GM18502 (cell line): Measurements from ENCODE around the gene ARHGEF33.

Source experiments
- ATAC-seq: cut with Tn5 transposase; IDR thresholded peaks from one replicate; pipeline ENCODE4 v1.9.1; 2021; ENCODE audit warnings: mild to moderate bottlenecking; ENCODE audit not compliant: unreplicated experiment, poor library complexity

Gene ARHGEF33

DNA sequence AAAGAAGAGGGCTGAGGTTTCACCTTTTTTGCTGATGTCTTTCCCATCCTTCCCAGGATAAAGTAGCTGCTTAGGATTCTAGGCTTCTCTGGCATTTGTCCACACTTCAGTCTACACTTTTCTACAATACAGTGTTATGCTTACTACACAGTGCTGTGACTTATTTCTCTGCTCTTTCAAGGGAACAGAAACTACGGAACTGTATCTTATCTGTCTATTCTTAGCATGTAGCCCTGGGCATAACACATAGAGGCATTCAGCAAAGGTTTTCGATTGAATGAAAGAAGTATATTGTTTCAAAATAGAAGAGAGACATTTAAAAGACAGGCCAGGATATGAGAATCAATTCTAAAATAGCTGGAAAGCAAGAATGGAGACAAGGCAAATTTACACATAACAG is 110.9 kb downstream of the ARHGEF33 start:
- no peak for ATAC-seq

DNA sequence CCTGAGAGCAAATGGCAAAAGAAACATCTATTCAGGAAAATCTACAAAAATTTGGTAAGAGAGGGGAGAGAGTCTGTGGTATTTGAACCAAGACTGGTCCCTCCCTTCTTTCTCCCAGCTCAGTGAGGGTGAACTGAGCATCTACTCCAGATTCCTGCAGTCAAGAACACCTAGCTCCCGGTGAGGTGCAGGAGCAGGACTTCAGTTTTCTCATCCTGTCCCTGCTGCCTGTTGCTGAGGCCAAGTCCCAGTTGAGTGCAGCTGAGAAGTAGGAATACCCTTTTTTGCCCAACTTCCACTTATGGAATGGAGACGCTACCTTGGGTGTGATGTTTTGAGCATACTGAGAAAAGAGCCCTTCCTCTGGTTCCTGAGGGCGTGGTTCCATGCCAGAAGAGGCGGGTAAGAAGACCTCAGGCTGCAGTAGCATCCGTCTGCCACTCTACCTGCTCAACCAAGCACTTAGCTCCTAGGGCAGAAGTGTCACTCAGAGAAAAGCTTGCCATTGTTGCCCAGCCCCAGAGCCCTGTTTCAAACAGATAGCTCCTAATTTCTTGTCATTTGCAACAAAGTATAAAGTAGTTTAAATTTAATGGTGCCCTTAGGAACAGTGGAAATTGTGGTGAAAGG is 118.3 kb downstream of the ARHGEF33 start:
- no peak for ATAC-seq

DNA sequence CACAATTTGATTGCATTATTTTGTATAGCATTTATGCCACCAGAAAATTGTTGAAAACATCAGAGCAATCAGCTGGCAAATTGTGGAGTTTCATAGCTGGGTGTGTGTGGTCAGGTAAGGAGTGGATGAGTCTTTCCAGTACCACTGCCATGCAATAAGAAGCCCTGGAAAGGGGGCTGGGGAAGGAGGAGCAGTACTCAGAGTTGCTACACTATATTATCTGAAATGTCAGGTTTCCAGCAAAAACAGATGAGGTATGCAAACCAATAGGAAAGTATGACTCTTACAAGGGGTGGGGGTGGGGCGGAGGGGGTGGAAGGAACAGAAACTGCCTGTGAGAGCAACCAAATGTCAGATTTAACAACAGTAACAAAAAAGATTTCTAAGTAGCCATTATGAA is 119.0 kb downstream of the ARHGEF33 start:
- no peak for ATAC-seq

DNA sequence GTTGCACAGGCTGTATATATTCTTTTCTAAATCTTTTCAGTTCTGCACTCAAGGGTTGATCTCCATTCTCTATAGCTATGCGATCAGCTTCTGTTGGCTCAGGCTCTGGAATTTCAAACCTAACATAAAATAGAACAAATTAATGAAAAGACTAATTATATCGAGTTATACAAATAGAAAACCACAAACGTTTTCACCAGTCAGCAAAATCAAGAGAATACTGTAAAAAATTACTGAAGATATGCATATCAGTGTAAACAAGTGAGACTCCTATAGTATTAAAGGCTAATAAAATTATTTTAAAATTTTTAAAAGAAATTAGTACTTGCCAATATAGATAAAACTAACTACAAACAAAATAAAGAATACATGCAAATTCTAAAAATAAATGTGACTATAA is 124.2 kb downstream of the ARHGEF33 start:
- no peak for ATAC-seq

DNA sequence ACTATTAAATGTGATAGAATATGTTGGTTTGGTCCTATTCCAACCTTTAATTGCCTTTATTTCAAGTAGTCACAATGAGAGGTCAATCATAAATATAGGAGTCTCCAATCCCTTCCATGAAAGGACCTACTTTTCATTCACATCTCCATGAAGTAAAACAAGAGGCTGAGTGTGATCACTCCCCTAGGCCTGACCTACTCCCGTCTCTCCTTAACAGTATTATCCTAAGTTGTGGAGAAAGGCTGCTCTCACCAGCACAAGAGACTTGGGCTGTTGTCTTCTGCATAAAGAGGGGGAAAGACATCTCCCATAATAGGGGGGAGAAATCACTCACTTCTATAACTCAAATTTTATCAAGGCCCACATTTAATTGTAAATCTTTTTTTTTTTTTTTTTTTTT is 125.7 kb downstream of the ARHGEF33 start:
- no peak for ATAC-seq

DNA sequence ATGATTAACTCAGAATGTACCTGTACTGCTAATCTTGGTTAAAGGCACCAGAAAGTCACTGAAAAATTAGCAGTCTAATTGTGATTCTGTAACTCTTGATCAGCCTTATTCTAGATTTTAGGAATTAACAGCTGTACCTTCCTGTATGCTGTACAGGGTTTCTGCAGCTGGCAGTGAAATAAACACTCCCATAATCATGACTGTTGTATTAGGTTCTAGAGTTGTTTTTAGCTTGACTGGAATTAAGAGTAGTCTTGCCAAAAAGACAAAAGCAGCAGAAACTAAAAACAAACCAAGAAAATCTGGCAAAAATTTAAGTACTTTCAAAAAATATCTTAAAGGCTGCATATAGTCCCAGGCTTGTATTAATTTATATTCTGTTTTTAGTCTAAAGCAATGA is 127.7 kb downstream of the ARHGEF33 start:
- no peak for ATAC-seq

DNA sequence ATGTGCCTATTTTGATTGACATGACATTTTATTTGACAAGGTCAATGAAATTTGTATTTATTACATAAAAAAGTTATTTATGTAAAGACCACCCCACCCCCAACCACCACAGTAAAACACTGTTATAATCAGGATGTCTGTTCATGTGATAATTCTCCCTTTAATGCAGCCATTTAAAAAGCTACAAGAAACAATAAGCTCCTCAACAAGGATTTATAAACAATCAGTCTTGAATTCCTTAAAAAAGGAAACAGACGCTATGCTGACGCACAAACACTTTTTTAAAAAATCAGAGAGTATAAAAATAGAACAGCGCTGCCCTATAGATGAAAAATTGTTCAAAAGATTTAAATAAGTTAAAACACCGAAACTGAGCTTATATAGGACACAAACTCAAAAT is 129.0 kb downstream of the ARHGEF33 start:
- no peak for ATAC-seq

DNA sequence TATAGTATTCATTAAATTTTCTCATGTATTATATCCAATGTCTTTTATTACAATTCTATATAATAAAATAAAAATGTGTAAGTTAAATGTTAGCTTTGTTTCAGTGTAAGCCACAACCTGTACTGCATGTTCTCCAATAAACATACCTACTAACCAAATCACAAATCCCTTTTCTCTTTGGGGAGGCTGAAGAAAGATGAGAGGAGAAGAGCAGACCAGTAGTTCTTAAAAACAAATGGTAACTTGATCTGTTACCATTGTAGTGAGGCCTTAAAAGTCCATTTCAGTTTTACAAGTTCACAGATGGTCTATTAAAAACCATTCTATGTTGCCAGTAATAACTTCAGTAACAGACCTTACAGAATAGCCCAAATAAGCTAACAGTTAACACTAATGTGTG is 130.7 kb downstream of the ARHGEF33 start:
- no peak for ATAC-seq

DNA sequence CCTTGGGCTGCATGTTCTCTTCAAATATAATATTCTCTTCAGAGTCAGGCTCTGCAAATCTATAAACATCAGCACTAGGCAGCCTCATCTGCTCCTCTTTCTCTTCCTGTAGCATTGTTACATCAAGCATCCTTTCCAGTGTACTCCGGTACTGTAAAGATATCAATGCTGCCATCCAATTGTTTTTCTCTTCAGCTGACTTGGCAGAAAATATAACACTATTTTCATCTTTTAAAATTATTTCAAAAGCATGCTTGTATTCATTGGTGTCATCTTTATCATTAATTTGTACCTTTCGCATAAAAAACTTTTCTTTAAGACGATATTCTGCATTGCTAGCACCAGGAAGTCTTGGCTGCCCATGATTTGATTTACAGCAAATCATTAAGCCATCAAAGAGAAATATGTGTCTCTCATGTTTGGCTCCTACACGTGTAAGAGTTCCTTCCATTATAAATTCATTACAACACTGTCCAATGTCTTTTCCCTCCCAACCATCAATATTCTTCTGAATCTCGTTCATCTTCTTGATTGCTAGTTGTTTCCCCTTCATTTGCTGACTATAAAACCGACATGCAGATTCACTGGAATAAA is 133.1 kb downstream of the ARHGEF33 start:
- ATAC-seq = no peak

DNA sequence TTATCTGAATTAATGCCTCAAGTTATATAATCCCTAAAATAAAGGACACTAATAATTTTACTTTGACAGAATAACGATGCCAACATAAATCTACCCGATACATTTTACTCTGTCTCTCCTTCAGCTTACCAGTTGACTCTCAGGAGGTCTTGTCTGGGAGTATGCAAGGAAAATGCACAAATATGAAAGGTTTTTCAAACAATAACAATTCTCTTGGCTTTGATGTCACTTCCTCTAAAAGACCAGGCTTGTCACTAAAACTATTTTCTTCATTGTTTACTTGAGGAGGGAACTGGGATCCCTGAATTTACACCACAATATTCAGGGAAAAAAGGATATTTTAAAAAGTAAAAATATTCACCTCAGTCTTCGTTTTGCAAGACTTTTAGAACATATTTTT is 134.0 kb downstream of the ARHGEF33 start:
- no peak for ATAC-seq

DNA sequence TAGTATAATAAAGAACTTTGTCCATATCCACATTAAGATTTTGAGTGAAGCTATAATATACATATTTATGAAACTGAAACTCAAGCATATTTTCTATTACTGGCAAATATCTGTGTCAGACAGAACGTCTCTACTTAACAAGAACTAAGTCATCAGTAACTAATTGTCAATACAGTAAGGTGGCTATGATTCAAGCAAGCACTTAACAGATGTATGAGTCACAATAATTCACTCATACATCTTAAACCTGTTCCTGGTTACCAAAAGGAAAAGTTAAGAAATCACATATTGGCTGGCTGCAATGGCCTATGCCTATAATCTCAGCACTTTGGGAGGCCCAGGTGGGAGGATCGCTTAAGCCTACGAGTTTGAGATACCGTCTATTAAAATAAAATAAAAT is 135.2 kb downstream of the ARHGEF33 start:
- no peak for ATAC-seq
